Measurements from ENCODE around the gene GBP4.

GRCh38 chr1:89191314-89191713 lies 7.4 kb downstream of the GBP4 start:
- TF ChIP-seq CTCF (IDR thresholded peaks at IDR 0.05) (no peak), POLR2AphosphoS5 (IDR thresholded peaks at IDR 0.05) (no peak)

Data from prostate gland (tissue), 2 donors.